Chondrocyte (in vitro differentiated cells): ENCODE results near the gene LTBP1. TPM values are rescaled to one million over a fixed set of nuclear protein-coding genes. Genes with fewer than 3 reads are reported as not detected.

ENCODE experiments used
- DNase-seq: peaks from one replicate; pipeline ENCODE4 v3.0.0; 2021; ENCODE audit warnings: mixed read lengths, low spot score
- H3K27ac Mint-ChIP-seq: one replicate; pipeline ENCODE4 v1.8.0; 2021; ENCODE audit warnings: mild to moderate bottlenecking, moderate library complexity, mixed read lengths; ENCODE audit not compliant: unreplicated experiment
- H3K27me3 Mint-ChIP-seq: 2 replicates; pipeline ENCODE4 v1.8.0; 2021; ENCODE audit warnings: low read depth, mixed read lengths
- H3K36me3 Mint-ChIP-seq: 2 replicates; pipeline ENCODE4 v1.8.0; 2021; ENCODE audit warnings: low read depth, mixed read lengths
- H3K4me1 Mint-ChIP-seq: 2 replicates; pipeline ENCODE4 v1.8.0; 2021; ENCODE audit warnings: low read depth, mild to moderate bottlenecking, mixed read lengths
- H3K4me3 Mint-ChIP-seq: one replicate; pipeline ENCODE4 v1.8.0; 2021; ENCODE audit warnings: mild to moderate bottlenecking, moderate library complexity, mixed read lengths; ENCODE audit not compliant: unreplicated experiment
- H3K9me3 Mint-ChIP-seq: 2 replicates; pipeline ENCODE4 v1.8.0; 2021; ENCODE audit warnings: low read depth, mixed read lengths
- CTCF ChIP-seq: fragments of 200-600 bp; sonication (generic); IDR thresholded peaks from 2 replicates; pipeline ENCODE4 v1.5.0; 2021; ENCODE audit warnings: antibody characterized with exemption, mild to moderate bottlenecking, moderate library complexity
- total RNA-seq: library from RNA; stranded (reverse); gene quantifications from 3 replicates; pipeline ENCODE4 v1.2.1, GENCODE V29; 2021

LTBP1 gene
- total RNA-seq, 1 donor from 2014 or later: 398 TPM

GRCh38 chr2:33077311-33077710 lies 130.6 kb downstream of the LTBP1 start:
- DNase-seq: no peak
- no peaks in the 10 kb centered on the region for H3K27me3 Mint-ChIP-seq
- H3K4me1 Mint-ChIP-seq: peaks cover 7% of the 10 kb centered on the region
- no peak overlapping the region for H3K27ac Mint-ChIP-seq
- no peak overlapping the region for H3K4me3 Mint-ChIP-seq
- peaks cover 5% of the 10 kb centered on the region for H3K36me3 Mint-ChIP-seq
- no peak for TF ChIP-seq CTCF
- H3K9me3 Mint-ChIP-seq: no peaks in the 10 kb centered on the region

- peaks cover 4% of the 10 kb centered on the region for H3K36me3 Mint-ChIP-seq
- H3K27ac Mint-ChIP-seq: no peak overlapping the region
- H3K27me3 Mint-ChIP-seq: no peaks in the 10 kb centered on the region
- H3K9me3 Mint-ChIP-seq: no peaks in the 10 kb centered on the region
- DNase-seq: no peak
- H3K4me1 Mint-ChIP-seq: peaks cover 5% of the 10 kb centered on the region
- no peak for TF ChIP-seq CTCF
- H3K4me3 Mint-ChIP-seq: no peak overlapping the region
Measured at GRCh38 chr2:33077844-33078243, 131.1 kb downstream of the LTBP1 start.

- Mint-ChIP-seq H3K4me3 (no peak overlapping the region), H3K36me3 (peaks cover 4% of the 10 kb centered on the region), H3K27ac (no peak overlapping the region), H3K27me3 (no peaks in the 10 kb centered on the region), H3K9me3 (no peaks in the 10 kb centered on the region), H3K4me1 (peaks cover 30% of the 10 kb centered on the region)
- no peak for DNase-seq
- no peak for TF ChIP-seq CTCF
Measured at GRCh38 chr2:33081691-33082090, 134.9 kb downstream of the LTBP1 start.

DNA sequence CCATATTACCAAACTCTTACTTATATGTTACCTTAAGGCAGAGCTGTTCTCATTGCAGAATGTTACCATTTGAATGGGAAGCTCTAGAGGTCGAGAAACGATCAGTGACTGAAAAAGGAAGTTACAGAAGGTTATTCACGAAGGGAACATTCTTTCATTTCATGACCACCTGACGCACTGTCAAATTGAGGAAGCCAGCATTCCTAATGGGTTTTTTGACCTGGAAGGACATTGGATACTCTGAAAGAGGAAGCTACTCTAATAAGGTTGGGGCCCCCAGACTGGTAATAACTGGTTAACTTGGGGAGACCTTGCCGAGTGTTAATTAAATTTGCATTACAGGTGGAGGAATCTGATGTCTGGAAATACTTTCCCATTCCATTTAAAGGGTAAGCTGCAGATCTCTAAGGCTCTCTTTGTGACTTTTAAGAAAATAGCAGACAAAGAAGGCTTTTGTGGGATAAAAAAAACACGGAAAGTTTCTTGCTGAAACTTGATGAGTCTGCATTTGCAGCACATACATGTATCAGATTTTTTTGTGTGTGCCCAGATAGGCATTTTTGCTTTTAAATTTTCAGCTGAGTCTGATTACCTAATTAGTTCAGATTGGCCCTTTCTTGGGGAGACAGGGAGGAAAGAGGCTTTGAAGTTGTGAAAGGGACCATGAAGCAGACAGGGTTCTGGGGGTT lies 137.1 kb downstream of the LTBP1 start:
- H3K27ac Mint-ChIP-seq: peak overlapping the region; percentile 77
- H3K9me3 Mint-ChIP-seq: peaks cover 2% of the 10 kb centered on the region
- peaks cover 38% of the 10 kb centered on the region for H3K4me1 Mint-ChIP-seq
- TF ChIP-seq CTCF: no peak
- no peaks in the 10 kb centered on the region for H3K27me3 Mint-ChIP-seq
- DNase-seq: no peak
- H3K36me3 Mint-ChIP-seq: peaks cover 4% of the 10 kb centered on the region
- no peak overlapping the region for H3K4me3 Mint-ChIP-seq

DNA sequence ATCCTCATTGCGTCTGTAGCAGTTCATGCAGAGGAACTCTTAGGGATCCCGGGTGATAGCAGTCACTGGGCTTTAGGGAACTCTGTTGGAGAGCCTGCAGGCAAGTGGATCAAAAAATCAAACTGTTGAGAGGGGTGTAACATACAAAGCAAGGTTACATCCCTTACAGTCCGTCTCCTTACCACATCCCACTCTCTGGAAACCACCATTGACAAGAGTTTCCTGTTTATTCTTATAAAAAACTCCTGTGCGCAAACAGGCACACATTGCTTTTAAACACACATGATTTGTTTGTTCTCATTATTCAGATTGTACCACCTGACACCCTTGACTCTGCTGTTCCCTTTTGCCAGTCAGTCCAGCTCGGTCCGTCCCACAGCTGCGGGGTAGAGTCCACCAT lies 137.7 kb downstream of the LTBP1 start:
- Mint-ChIP-seq H3K4me1 (peaks cover 38% of the 10 kb centered on the region), H3K4me3 (no peak overlapping the region), H3K27ac (peak overlapping the region; percentile 77), H3K36me3 (peaks cover 3% of the 10 kb centered on the region), H3K9me3 (peaks cover 2% of the 10 kb centered on the region), H3K27me3 (no peaks in the 10 kb centered on the region)
- DNase-seq: no peak
- TF ChIP-seq CTCF: no peak
